IMR-90 (cell line): ENCODE results near the gene NR0B2. TPM values are rescaled to one million over a fixed set of nuclear protein-coding genes. Genes with fewer than 3 reads are reported as not detected.

ENCODE experiments used
- ATAC-seq: fragments of 200-7000 bp; cut with Tn5 transposase; 2 replicates; pipeline ENCODE4 v1.9.1; 2020; ENCODE audit warnings: low read depth, mild to moderate bottlenecking, moderate library complexity
- BruUV-seq: library from RNA; stranded (reverse); fragments of 400-500 nt; replicated peaks from 2 replicates; lab custom pipeline; 2021; lab: Mats Ljungman, UMichigan
- CTCF ChIA-PET: fragments of 300-600 bp; formaldehyde crosslinking; extraction: SDS; loops from one replicate; lab custom pipeline; 2021; ENCODE audit warnings: antibody characterized with exemption; lab: Yijun Ruan, JAX
- POLR2A ChIA-PET: fragments of 300-600 bp; sonication (Branson Sonifier 250); formaldehyde crosslinking; loops from one replicate; lab custom pipeline; 2022; ENCODE audit warnings: antibody characterized with exemption; ENCODE audit not compliant: unreplicated experiment; lab: Charles Lee
- DNase-seq: peaks from one replicate; pipeline ENCODE4 v3.0.0; 2013
- H2AFZ ChIP-seq: replicated peaks from 2 replicates; pipeline ENCODE3; 2013; ENCODE audit warnings: low read length, mild to moderate bottlenecking; ENCODE audit not compliant: poor library complexity
- H2AK5ac ChIP-seq: 2 replicates; pipeline ENCODE4 v1.6.1; 2013; ENCODE audit warnings: low read depth, low read length, inconsistent platforms
- H2AK9ac ChIP-seq: replicated peaks from 2 replicates; pipeline ENCODE3; 2013; ENCODE audit warnings: mild to moderate bottlenecking, low read depth, low read length, moderate library complexity; ENCODE audit not compliant: poor library complexity
- H2BK120ac ChIP-seq: 2 replicates; pipeline ENCODE4 v1.6.1; 2013; ENCODE audit warnings: low read depth, low read length, inconsistent platforms
- H2BK15ac ChIP-seq: 3 replicates; pipeline ENCODE4 v1.6.1; 2013; ENCODE audit warnings: low read depth, low read length, inconsistent platforms
- H2BK20ac ChIP-seq: 2 replicates; pipeline ENCODE4 v1.6.1; 2013; ENCODE audit warnings: low read depth, mild to moderate bottlenecking, inconsistent platforms, low read length, moderate library complexity
- H2BK5ac ChIP-seq: 2 replicates; pipeline ENCODE4 v1.6.1; 2013; ENCODE audit warnings: mild to moderate bottlenecking, low read depth, low read length, inconsistent platforms; ENCODE audit not compliant: poor library complexity, severe bottlenecking
- H3K14ac ChIP-seq: replicated peaks from 2 replicates; pipeline ENCODE4 v1.6.1; 2013; ENCODE audit warnings: low read depth, low read length, inconsistent platforms
- H3K18ac ChIP-seq: 2 replicates; pipeline ENCODE4 v1.6.1; 2013; ENCODE audit warnings: low read depth, low read length, control low read depth
- H3K23ac ChIP-seq: 2 replicates; pipeline ENCODE4 v1.6.1; 2013; ENCODE audit warnings: low read depth, low read length, inconsistent platforms
- H3K27ac ChIP-seq: 2 replicates; pipeline ENCODE4 v1.5.1; 2013; ENCODE audit warnings: mild to moderate bottlenecking, control low read depth, low read length; ENCODE audit not compliant: insufficient read depth
- H3K27me3 ChIP-seq: 2 replicates; pipeline ENCODE4 v1.6.1; 2013; ENCODE audit warnings: low read length; ENCODE audit not compliant: control insufficient read depth, insufficient read depth
- H3K36me3 ChIP-seq: 2 replicates; pipeline ENCODE4 v1.6.1; 2013; ENCODE audit warnings: low read length, mixed read lengths; ENCODE audit not compliant: control insufficient read depth, insufficient read depth
- H3K4ac ChIP-seq: 2 replicates; pipeline ENCODE4 v1.6.1; 2013; ENCODE audit warnings: low read depth, low read length, inconsistent platforms
- H3K4me1 ChIP-seq: 2 replicates; pipeline ENCODE4 v1.6.1; 2013; ENCODE audit warnings: low read length, mixed read lengths; ENCODE audit not compliant: control insufficient read depth, insufficient read depth
- H3K4me2 ChIP-seq: 2 replicates; pipeline ENCODE4 v1.6.1; 2013; ENCODE audit warnings: low read depth, mild to moderate bottlenecking, control low read depth, low read length, moderate library complexity
- H3K4me3 ChIP-seq: 2 replicates; pipeline ENCODE4 v1.5.1; 2013; ENCODE audit warnings: low read depth, mild to moderate bottlenecking, control low read depth, low read length, moderate library complexity; ENCODE audit not compliant: insufficient read depth
- H3K56ac ChIP-seq: 2 replicates; pipeline ENCODE4 v1.6.1; 2013; ENCODE audit warnings: low read length, inconsistent platforms; ENCODE audit not compliant: insufficient read depth; ENCODE audit errors: extremely low read depth
- H3K79me1 ChIP-seq, 2 experiments: 2 replicates each; pipeline ENCODE4 v1.6.1; 2013; ENCODE audit warnings: low read length in 2 of 2, inconsistent platforms in 1 of 2, low read depth in 1 of 2
- H3K9ac ChIP-seq: 2 replicates; pipeline ENCODE4 v1.6.1; 2013; ENCODE audit warnings: low read depth, low read length, control low read depth
- H3K9me1 ChIP-seq: 2 replicates; pipeline ENCODE4 v1.6.1; 2013; ENCODE audit warnings: low read length, inconsistent platforms; ENCODE audit not compliant: insufficient read depth
- H3K9me3 ChIP-seq: 2 replicates; pipeline ENCODE4 v1.6.1; 2013; ENCODE audit warnings: low read length; ENCODE audit not compliant: control insufficient read depth, insufficient read depth
- H4K20me1 ChIP-seq: 2 replicates; pipeline ENCODE4 v1.6.1; 2013; ENCODE audit warnings: low read length, inconsistent platforms; ENCODE audit not compliant: insufficient read depth
- H4K5ac ChIP-seq: 2 replicates; pipeline ENCODE4 v1.6.1; 2013; ENCODE audit warnings: mild to moderate bottlenecking, low read depth, low read length, control low read depth
- H4K8ac ChIP-seq, 2 experiments: 2 replicates each; pipeline ENCODE4 v1.6.1; 2013; ENCODE audit warnings: low read depth in 2 of 2, low read length in 2 of 2, control low read depth in 1 of 2, inconsistent platforms in 1 of 2
- H4K91ac ChIP-seq: 2 replicates; pipeline ENCODE4 v1.6.1; 2013; ENCODE audit warnings: low read depth, low read length, inconsistent platforms; ENCODE audit not compliant: insufficient read depth
- BHLHE40 ChIP-seq: fragments of 150-350 bp; IDR thresholded peaks from 2 replicates; pipeline ENCODE4 v1.6.1; 2016; ENCODE audit warnings: mild to moderate bottlenecking, low read depth, low read length
- CEBPB ChIP-seq: IDR thresholded peaks from 2 replicates; pipeline ENCODE4 v1.6.1; 2012; ENCODE audit warnings: low read depth, low read length, improper control_type of control experiment
- CHD1 ChIP-seq: IDR thresholded peaks from 2 replicates; pipeline ENCODE4 v1.6.1; 2012; ENCODE audit warnings: low read depth, low read length, improper control_type of control experiment
- FOS ChIP-seq: fragments of 150-350 bp; IDR thresholded peaks from 2 replicates; pipeline ENCODE4 v1.6.1; 2016; ENCODE audit warnings: low read depth, low read length
- MAFK ChIP-seq: IDR thresholded peaks from 2 replicates; pipeline ENCODE4 v1.6.1; 2012; ENCODE audit warnings: low read depth, low read length, improper control_type of control experiment
- MXI1 ChIP-seq: IDR thresholded peaks from 2 replicates; pipeline ENCODE4 v1.6.1; 2012; ENCODE audit warnings: low read depth, mild to moderate bottlenecking, low read length, moderate library complexity, borderline replicate concordance
- POLR2A ChIP-seq: IDR thresholded peaks from 2 replicates; pipeline ENCODE4 v1.6.1; 2012; ENCODE audit warnings: mild to moderate bottlenecking, low read depth, low read length
- RAD21 ChIP-seq: IDR thresholded peaks from 2 replicates; pipeline ENCODE4 v1.6.1; 2012; ENCODE audit warnings: low read length, improper control_type of control experiment
- RCOR1 ChIP-seq: IDR thresholded peaks from 2 replicates; pipeline ENCODE4 v1.6.1; 2012; ENCODE audit warnings: mild to moderate bottlenecking, low read length, improper control_type of control experiment; ENCODE audit not compliant: insufficient replicate concordance
- RFX5 ChIP-seq: IDR thresholded peaks from 2 replicates; pipeline ENCODE4 v1.8.0; 2012; ENCODE audit warnings: low read depth, mild to moderate bottlenecking, low read length, moderate library complexity
- SMC3 ChIP-seq: fragments of 150-350 bp; IDR thresholded peaks from 2 replicates; pipeline ENCODE4 v1.6.1; 2016; ENCODE audit warnings: low read depth, mild to moderate bottlenecking, antibody characterized with exemption, low read length, moderate library complexity
- WGBS, 2 experiments: methylation state at CpG; one replicate each; pipeline versions ENCODE4 v1.1.5 to v1.1.7; 2013; ENCODE audit warnings: missing lambda C conversion rate in 2 of 2; ENCODE audit not compliant: insufficient read length in 1 of 2; ENCODE audit errors: extremely low coverage in 2 of 2; 5-methylcytosine and 5-hydroxymethylcytosine counted together
- dilution Hi-C: fragments of 300-500 bp; cut with HindIII; formaldehyde crosslinking; loops from one replicate; pipeline ENCODE4 v1.14.3; 2018; ENCODE audit warnings: low sequenced_read_pairs; ENCODE audit not compliant: unreplicated experiment
- in situ Hi-C: fragments of 300-500 bp; cut with MboI; formaldehyde crosslinking; loops from 3 replicates; pipeline ENCODE4 v1.14.3; 2019; ENCODE audit warnings: low sequenced_read_pairs, inconsistent platforms, mixed read lengths
- intact Hi-C: fragments of 100-400 bp; cut with micrococcal nuclease; formaldehyde crosslinking; loops from 2 replicates; pipeline ENCODE4 v1.10.0; 2022
- polyA plus RNA-seq, 3 experiments: library from polyadenylated mRNA; depleted of rRNA; stranded (reverse); fragments of >200 nt; gene quantifications; 2 replicates each; pipeline ENCODE4 v1.2.3, GENCODE V29; 2012; ENCODE audit warnings: low replicate concordance in 1 of 3
- total RNA-seq: library from RNA; depleted of rRNA; stranded (reverse); fragments of >200 nt; gene quantifications from 2 replicates; pipeline ENCODE4 v1.2.3, GENCODE V29; 2012
- TF ChIP-seq, protein P1 (sequence below): fragments of 150-350 bp; IDR thresholded peaks from 2 replicates; pipeline ENCODE4 v1.6.1; 2016; ENCODE audit warnings: low read depth, mild to moderate bottlenecking, low read length, moderate library complexity, borderline replicate concordance

Gene NR0B2
- total and polyA plus RNA-seq, 2 of the 4 experiments (the other 2 are of a cell fraction), result not detected

DNA sequence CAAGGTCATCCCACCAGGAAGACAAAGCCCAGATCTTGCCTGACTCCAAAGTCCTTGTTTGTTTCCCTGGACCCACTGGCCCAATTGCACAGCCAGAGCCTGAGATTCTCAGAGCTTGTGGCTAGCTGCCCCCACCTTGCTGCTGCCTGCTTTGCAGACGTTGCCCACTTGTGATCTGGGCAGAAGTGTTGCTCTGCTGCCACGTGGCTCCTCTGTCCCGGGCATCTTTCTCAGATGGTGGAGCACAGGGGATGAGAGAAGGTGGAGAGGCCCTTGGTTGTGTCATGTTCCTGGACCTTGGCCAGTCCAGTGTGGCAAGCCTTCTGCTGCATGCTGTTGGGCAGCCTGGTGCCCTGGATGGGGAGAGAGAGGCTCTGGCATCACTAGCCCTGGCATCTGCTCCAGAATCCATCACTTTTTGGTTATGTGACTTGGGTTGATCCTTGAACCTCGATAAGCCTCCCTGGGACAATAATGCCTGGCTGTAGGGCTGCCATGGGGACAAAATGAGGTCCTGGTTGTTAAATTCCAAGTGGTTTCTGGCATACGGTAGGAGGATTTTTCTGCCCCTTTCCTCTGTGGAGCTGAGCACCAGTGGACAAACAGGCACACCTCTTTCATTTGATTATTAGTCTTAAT lies 1.5 kb upstream of the NR0B2 start:
- no peak for ATAC-seq
- in situ Hi-C loops, result no loop called here
- dilution Hi-C loops, result no loop called here
- Histone ChIP-seq H3K27ac (no peak overlapping the region), H3K4ac (no peak overlapping the region), H3K4me1 (no peaks in the 10 kb centered on the region), H4K20me1 (no peaks in the 10 kb centered on the region), H4K5ac (no peak overlapping the region), H3K4me3 (no peak overlapping the region), H3K18ac (no peak overlapping the region), H2AK5ac (no peak overlapping the region), H4K8ac (no peak overlapping the region), H2BK5ac (no peak overlapping the region), H3K9me1 (no peaks in the 10 kb centered on the region), H4K91ac (no peak overlapping the region), H3K14ac (no peak overlapping the region), H3K79me1 (no peaks in the 10 kb centered on the region), H2AK9ac (peak overlapping the region; percentile 55), H3K9ac (no peak overlapping the region), H2BK15ac (no peak overlapping the region), H3K56ac (no peak overlapping the region), H2BK20ac (no peak overlapping the region), H3K9me3 (no peaks in the 10 kb centered on the region), H2AFZ (peak overlapping the region; percentile 58), H3K36me3 (no peaks in the 10 kb centered on the region), H3K27me3 (peaks cover 14% of the 10 kb centered on the region), H3K4me2 (no peak overlapping the region), H3K23ac (no peak overlapping the region), H2BK120ac (no peak overlapping the region)
- TF ChIP-seq FOS, result no peak
- TF ChIP-seq, protein P1, sequence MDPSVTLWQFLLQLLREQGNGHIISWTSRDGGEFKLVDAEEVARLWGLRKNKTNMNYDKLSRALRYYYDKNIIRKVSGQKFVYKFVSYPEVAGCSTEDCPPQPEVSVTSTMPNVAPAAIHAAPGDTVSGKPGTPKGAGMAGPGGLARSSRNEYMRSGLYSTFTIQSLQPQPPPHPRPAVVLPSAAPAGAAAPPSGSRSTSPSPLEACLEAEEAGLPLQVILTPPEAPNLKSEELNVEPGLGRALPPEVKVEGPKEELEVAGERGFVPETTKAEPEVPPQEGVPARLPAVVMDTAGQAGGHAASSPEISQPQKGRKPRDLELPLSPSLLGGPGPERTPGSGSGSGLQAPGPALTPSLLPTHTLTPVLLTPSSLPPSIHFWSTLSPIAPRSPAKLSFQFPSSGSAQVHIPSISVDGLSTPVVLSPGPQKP, result no peak
- no peak for TF ChIP-seq MAFK
- no peak for TF ChIP-seq CHD1
- TF ChIP-seq MXI1, result no peak
- no peak for TF ChIP-seq BHLHE40
- TF ChIP-seq RCOR1, result no peak
- no peak for TF ChIP-seq SMC3
- no peak for TF ChIP-seq RFX5
- no peak for TF ChIP-seq RAD21
- TF ChIP-seq POLR2A, result no peak
- TF ChIP-seq CEBPB, result no peak
- WGBS, 2 experiments, result 52% methylated on average over 3 of the region's 5 CpGs; no CpG with 5 or more reads in 1 of the 2 experiments
- no TSS peak for BruUV-seq
- intact Hi-C loops, result no loop called here
- POLR2A ChIA-PET, result no interaction called here
- no peak for DNase-seq
- CTCF ChIA-PET, result no interaction called here
